Measurements from ENCODE around the gene COL5A1.

COL5A1 gene

GRCh38 chr9:134720136-134720753 is 78.6 kb downstream of the COL5A1 start:
- no peak for TF ChIP-seq CTCF (conservative IDR thresholded peaks at IDR 0.05; ENCODE audit: control insufficient read depth, insufficient read depth, low read depth, low read length)
- no peak overlapping the region for H3K4me3 ChIP-seq (ENCODE audit: control insufficient read depth, low read depth, low read length)
- DNase-seq (ENCODE audit: low read depth) = no peak

DNA sequence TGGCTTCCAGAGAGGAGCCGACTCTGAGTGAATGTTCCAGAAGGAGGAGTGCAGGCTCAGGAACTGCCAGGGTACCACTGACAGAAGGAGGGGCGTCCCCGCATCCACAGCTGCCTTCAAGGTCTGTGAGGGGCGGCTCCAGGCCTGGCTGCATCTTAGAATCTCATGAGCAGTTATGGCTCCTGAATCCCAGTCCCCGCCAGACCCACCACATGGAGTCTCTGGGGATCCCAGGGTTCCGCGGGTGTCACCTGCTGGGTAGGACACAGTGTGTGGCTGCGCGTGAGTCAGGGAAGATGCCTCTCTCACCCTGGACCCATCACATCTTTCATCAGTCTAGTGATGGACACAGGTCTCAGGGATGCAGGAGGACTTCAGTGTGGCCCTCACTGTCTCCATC is 79.2 kb downstream of the COL5A1 start:
- DNase-seq (ENCODE audit: low read depth) = no peak
- H3K4me3 ChIP-seq (ENCODE audit: control insufficient read depth, low read depth, low read length) = no peak overlapping the region
- no peak for TF ChIP-seq CTCF (conservative IDR thresholded peaks at IDR 0.05; ENCODE audit: control insufficient read depth, insufficient read depth, low read depth, low read length)

- no peak for DNase-seq (ENCODE audit: low read depth)
These were observed 79.7 kb downstream of the COL5A1 start for GRCh38 chr9:134721344-134721743.

GRCh38 chr9:134722120-134722701 is 80.6 kb downstream of the COL5A1 start:
- no peak for TF ChIP-seq CTCF (conservative IDR thresholded peaks at IDR 0.05; ENCODE audit: control insufficient read depth, insufficient read depth, low read depth, low read length)
- H3K4me3 ChIP-seq (ENCODE audit: control insufficient read depth, low read depth, low read length) = no peak overlapping the region

More at GRCh38 chr9:134721344-134721743, 79.7 kb downstream of the COL5A1 start:
- no peak for TF ChIP-seq CTCF (conservative IDR thresholded peaks at IDR 0.05; ENCODE audit: control insufficient read depth, insufficient read depth, low read depth, low read length)
- H3K4me3 ChIP-seq (ENCODE audit: control insufficient read depth, low read depth, low read length) = no peak overlapping the region

DNA sequence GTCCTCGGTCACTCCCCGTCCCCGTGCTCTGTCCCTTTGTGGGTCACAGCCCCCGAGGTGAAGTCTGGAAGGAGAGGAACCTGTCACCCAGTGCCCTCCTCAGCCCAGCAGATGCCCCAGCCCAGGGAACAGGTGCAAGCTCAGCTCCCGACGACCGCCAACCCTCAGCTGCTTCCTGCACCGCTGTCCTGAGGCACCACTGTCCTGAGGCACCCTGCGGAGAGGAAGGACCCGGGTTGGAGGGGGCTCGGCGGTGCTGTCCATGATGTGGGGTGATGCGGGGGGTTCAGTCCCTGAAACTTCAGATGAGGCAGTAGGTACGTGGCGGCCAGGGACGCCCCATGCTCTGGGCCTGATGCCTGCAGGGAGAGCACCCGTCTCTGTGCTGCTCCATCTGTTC is 81.4 kb downstream of the COL5A1 start:
- no peak for DNase-seq (ENCODE audit: low read depth)
- no peak overlapping the region for H3K4me3 ChIP-seq (ENCODE audit: control insufficient read depth, low read depth, low read length)
- TF ChIP-seq CTCF (conservative IDR thresholded peaks at IDR 0.05; ENCODE audit: control insufficient read depth, insufficient read depth, low read depth, low read length) = no peak

More at GRCh38 chr9:134722120-134722701, 80.6 kb downstream of the COL5A1 start:
- DNase-seq (ENCODE audit: low read depth) = no peak

- TF ChIP-seq CTCF (conservative IDR thresholded peaks at IDR 0.05; ENCODE audit: control insufficient read depth, insufficient read depth, low read depth, low read length) = no peak
- DNase-seq (ENCODE audit: low read depth) = no peak
These were observed 82.0 kb downstream of the COL5A1 start for GRCh38 chr9:134723491-134724190.

More at GRCh38 chr9:134723491-134724190, 82.0 kb downstream of the COL5A1 start:
- no peak overlapping the region for H3K4me3 ChIP-seq (ENCODE audit: control insufficient read depth, low read depth, low read length)
